ENCODE results near the gene TYSND1.
"Not testable (repeated sequence)": the region's sequence is repeated elsewhere in the genome, so short reads cannot be mapped to it uniquely, and the experiment has no call there.

The TYSND1 gene, protein sequence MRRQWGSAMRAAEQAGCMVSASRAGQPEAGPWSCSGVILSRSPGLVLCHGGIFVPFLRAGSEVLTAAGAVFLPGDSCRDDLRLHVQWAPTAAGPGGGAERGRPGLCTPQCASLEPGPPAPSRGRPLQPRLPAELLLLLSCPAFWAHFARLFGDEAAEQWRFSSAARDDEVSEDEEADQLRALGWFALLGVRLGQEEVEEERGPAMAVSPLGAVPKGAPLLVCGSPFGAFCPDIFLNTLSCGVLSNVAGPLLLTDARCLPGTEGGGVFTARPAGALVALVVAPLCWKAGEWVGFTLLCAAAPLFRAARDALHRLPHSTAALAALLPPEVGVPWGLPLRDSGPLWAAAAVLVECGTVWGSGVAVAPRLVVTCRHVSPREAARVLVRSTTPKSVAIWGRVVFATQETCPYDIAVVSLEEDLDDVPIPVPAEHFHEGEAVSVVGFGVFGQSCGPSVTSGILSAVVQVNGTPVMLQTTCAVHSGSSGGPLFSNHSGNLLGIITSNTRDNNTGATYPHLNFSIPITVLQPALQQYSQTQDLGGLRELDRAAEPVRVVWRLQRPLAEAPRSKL

DNA sequence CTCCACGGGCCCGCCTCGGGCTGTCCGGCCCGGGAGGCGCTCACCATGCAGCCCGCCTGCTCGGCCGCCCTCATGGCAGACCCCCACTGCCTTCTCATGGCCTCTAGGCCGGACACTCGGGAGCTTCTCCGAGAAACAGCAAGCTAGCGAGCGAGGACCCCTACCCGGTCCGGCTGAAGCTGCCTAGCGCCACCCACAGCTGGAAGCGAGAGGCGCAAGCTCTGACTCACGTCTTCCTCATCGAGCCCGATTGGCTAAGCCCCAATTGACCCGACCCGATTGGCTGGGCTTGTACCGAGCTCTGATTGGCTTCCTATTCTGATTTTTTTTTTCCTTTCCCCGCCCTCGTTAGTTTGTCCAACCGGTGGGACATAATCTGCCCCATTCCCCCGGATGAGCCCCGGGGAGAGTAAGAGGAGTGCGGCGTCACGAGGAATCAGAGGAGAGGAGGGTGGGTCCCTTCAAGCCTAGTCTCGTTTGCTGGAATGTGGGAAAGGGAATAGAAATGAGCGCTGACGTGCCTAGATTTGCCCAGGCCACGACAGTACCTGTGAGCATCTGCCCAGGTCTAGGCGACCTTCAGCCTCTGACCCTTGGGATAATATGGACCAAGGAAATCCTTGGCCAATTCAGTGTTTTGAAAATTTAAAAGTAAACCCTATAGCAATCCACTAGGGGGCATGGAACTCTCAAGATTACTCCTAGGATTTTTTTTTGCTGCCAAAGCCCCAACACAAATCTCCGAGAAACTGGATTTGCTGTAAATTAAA is at the start of gene TYSND1:
TSS of gene TYSND1 (minus strand) at position 212 of the 770 bp plus-strand sequence. CDS start at position 98, 114 bp downstream.
- DNase-seq (peak; percentile 93), ATAC-seq (peak; percentile 91)

DNA sequence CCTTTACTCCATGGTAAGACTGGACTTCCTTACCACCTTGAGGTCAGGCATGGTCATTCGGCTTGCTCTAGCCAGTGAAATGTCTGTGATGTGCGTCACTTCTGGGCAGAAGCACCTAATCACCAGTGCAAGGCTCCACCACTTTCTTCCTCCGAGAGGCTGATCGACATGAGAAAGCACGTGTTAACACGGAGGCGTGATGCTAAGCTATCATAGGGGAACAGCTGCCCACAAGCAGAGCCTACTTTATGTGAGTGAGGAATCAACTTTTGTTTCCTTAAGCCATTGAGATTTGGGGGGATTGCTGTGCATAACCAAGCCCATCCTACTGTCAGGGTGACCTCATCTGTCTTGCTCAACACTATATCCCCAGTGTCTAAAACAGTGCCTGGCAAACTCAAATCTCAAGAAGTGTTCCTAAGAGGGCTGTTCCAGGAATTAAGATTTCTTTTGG is 46.9 kb upstream of the TYSND1 start:
- DNase-seq: no peak
- ATAC-seq: no peak

DNA sequence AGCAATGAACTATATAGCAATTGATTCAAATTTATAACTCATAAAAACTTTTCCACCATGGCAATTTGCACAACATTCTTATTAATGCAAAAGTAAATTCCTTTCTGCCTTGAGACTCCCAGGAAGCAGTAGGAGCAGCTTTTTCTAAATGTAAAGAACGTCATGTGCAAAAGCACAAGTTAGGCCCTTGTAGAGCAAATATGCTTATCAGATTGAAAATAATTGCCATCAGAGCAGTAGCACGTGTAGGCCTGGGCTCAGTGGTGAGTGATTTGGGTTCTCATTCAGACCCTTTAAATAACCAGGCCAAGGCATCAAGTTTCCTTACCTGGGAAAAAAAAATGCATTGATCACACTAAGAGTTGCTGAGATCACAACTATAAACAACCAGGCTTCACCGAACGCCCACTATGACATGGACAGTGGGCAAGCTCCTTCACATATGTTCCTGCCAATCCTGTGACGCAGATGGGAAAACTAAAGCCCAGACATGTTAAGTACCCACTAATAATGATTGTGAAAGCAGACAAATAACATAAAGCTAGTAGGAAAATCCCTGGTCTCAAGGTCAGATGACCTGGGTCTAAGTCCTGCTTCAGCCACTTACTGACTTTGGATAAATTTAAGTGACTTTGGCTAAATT is 45.9 kb upstream of the TYSND1 start:
- ATAC-seq (no peak), DNase-seq (no peak)

DNA sequence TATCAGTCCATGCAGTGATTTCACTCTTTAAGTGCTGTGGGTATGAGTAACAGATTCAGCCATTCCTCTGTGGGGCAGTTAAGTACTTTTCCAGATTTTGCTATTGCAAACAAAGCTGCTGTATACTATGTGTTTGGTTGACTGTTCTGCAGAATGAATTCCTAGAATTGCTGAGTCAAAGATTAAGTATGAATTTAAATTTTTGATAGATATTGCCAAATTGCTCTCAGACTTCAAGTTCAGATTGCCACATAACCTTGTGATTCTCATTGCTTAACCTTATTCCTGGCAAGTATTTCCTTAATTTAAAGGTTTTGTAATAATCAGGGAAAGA is 45.4 kb upstream of the TYSND1 start:
- no peak for ATAC-seq
- DNase-seq: no peak

DNA sequence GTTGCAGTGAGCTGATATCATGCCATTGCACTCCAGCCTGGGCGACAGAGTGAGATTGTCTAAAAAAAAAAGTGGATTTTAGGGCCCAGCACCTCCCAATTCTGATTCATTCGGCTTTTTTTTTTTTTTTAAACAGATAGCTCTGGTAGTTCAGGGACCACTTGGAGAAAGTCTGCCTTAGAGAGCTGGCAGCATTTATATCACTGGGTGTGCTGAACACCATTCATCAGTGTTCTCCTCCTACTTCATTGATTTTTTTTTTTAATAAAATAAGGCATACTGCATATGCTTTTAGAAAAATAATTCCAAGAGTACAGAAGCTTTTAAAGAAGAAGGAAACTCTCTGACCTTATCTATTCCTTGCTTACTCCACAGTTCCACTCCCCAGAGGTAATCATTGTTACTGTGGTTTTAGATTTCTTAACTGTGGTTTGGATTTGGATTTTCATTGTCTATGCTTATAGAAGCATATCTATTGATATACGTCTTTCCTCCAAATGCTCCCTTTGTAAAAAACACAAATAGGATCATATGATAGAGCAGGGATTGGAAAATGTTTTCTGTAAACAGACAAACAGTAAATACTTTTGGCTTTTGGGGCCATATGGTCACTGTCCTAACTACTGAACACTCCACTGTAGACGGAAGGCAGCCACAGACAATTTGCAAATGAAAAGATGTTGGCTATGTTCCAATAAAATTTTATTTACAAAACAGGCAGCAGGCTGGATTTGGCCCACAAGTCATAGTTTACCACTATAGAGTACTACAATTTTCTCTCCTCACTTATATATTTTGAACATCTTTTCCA is 44.9 kb upstream of the TYSND1 start:
- no peak for DNase-seq
- ATAC-seq: no peak

DNA sequence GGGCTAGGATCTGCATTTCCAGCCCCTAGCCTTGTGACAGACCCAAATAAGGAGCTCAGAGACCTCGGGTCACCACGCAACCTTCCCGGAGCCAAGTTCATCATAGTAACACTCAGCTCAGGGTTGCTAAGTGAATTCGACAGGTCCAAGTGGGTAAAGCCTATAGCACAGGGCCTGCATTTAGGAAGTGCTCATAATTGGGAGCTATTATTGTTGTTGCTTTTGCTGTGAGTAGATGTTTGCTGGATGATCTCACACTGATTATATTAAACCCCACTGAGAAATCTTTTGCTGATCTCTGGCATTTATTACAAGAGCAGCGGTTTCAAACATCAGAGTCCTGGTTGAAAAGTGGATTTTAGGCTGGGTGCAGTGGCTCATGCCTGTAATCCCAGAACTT is 44.1 kb upstream of the TYSND1 start:
- ATAC-seq (no peak), DNase-seq (no peak)

DNA sequence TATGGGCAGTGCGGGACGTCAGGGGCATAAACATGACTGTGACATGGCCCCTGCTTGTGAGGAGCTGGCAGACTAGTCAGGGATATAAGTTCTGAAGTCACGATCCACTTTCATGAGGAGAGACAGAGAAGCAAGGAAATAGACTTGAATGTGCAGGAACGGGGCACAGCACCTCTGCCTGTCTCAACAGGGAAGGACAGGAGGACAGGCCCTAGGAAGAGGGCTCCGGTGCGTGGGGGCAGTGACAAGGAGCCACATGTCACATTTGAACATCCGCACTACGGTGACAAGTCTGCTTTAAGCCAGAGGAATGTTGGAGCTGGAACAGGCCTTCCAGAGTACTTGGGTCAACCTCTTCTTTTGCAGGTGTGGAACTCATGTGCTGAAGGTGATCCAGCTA is 43.6 kb upstream of the TYSND1 start:
- no peak for DNase-seq
- no peak for ATAC-seq

DNA sequence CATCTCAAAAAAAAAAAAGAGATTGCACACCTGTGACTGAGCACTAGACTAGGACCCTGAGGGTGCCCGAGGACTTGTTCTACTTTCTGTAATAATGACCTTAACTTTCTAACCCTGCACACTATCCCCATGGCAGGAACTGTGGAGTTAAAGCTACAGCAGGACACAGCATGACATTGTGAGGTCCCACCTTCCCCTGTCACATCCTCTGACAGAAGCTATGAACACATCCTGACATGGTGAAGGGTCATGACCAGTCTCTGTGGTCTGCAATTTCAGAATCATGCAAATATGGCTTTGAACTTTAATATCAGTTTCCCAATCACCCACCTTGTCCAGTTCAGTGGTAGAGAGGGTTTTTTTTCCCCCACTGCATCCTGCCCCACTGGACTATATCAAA is 42.3 kb upstream of the TYSND1 start:
- no peak for ATAC-seq

DNA sequence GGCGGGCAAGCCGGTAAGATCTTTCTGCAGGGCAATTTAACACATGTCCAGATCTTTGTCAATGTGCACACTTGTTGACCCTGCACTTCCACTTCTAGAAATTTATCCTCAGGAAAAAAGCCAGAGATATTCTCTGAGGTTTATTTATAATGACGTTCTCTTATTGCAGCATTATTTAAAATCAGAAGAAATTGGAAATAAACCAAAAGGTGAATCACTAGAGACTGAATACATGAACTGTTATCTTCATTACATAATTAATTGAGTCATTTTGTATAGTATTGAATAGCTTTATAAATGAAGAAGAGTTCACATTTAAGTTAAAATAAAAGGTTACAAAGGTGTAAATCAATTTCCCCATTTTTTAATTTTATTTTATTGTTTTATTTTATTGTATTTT is 40.1 kb upstream of the TYSND1 start:
- ATAC-seq: no peak

More for the DNA sequence above, 42.3 kb upstream of the TYSND1 start:
- DNase-seq: no peak

DNA sequence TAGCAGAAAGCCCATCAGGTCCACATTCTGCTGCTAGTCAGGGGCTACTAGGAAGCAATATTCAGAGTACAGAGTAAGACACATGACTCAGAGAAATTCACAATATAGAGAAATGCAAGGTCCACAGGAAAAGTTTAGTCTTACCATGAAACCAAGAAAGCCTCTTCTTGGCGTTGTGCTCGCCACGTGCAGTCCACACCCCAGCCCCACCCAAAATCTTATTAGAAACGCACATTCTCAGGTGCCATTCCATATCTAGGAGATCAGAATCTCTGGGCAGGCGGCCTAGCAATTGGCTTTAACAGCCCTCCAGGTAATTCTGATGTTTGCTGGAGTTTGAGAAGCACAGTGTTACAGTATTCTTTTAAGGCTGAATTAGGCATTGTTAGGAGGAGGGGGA is 39.6 kb upstream of the TYSND1 start:
- ATAC-seq: no peak
- no peak for DNase-seq

More for the DNA sequence above, 40.1 kb upstream of the TYSND1 start:
- no peak for DNase-seq

DNA sequence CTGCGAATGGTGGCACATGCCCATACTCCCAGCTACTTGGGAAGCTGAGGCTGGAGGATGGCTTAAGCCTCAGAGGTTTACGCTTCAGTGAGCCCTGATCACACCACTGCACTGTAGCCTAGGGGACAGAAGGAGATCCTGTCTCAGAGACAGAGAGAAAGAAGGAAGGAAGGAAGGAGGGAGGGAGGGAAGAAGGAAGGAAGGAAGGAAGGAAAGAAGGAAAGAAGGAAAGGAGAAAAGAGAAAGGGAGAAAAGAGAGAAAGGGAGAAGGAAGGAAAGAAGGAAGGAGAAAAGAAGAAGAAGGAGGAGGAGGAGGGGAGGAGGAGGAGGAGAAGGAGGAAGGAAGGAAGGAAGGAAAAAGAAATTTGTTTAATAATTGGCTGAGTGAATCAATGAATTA is 36.8 kb upstream of the TYSND1 start:
- ATAC-seq (no peak), DNase-seq (no peak)

DNA sequence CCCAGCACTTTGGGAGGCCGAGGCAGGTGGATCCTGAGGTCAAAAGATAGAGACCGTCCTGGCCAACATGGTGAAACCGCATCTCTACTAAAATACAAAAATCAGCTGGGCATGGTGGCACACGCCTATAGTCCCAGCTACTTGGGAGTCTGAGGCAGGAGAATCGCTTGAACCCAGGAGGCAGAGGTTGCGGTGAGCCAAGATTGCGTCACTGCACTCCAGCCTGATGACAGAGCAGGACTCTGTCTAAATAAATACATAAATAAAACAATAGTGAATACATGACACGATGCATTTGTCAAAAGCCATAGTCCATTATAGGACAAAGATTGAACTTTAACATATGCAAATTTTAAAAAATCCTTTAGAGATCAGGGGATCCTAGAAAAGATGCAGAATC is 32.7 kb upstream of the TYSND1 start:
- DNase-seq, ATAC-seq: not testable (repeated sequence)

DNA sequence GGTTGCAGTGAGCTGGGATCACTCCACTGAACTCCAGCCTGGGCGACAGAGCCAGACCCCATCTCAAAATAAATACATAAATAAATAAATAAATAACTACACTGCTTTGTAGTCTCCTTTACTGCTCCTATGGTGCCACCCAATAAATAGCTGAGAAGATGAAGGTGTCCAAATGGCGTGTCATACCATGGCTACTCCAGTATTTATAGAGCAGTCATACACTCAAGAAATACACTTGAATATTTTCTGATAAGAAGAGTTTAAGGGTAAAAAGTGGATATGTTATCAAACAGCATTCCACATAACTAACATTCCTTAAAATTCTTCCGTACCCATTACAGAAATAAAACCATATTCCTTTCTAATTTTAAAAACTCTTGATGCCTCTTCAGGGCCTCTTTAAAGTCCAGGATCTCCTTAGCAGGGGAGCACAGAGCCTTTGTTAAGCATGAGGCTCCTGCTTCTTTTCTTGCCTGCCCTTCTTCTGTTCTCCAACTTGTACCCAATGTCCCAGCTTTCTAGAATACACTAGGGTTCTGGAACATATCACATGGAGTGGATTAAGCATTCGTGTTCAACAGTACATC is 31.7 kb upstream of the TYSND1 start:
- DNase-seq (no peak), ATAC-seq (no peak)

DNA sequence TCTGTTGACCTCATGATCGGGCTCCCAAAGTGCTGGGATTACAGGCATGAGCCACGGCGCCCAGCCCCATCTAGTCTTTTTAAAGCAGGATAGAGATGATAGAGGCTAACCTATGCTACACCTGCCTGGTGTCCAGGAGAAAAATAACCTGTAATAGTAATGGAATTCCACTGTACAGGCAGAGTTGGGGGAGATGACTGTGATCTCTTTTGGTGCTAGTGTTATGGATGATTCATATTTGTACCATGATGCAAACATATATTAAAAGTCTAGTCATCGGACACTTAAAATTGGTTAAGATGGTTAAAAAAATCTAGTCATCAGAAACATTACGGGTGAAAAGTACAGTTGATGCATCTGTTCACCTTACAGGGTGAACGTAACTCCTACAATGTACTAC is 29.9 kb upstream of the TYSND1 start:
- no peak for DNase-seq
- ATAC-seq: no peak

DNA sequence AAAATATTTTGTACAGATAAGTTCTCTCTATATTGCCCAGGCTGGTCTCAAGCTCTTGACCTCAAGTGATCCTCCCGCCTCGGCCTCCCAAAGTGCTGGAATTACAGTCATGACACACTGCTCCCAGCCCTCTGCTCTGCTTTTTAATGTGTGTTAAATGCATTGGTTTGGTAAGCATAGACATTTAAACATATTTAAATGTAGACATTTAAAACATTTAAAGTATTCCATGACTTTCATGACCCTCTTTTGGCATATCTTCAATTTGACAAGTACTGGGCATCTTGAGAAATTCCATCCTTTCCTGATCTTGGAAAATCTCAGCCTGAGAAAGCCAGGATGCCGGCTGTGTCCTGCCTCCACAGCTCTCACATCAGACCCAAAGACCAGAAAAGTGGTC is 29.0 kb upstream of the TYSND1 start:
- ATAC-seq: no peak
- no peak for DNase-seq

DNA sequence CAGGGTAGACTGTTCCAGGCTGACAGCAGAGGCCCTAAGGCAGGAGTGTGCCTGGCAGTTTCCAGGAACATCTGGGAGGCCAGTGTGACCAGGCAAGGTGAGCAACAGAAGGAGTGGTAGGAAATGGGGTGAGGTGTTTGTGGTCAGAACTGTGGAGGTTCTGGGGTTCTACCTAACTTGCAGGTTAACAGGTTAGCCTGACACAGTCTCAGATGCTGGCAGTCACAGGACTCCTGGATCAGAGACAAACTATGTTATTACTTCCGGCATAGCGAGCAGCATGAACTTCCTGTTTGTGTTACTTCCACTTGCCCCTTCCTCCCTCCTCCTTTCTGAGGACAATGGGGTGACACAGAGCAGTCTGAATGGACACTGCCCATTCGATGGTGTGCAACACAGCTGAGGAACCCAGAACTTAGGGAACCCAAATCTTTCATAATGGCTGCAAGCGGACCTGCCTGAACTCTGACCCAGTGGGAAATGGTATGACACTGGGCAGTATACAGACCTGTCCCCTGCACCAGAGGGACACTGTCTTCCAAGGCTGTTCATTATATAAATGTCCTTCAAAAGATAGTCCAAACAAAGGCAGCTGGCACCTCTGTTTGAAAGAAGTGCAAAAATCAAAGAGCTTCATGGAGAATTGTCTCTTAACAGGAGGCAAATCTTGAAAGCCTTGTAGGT is 27.7 kb upstream of the TYSND1 start:
- DNase-seq: peak; percentile 29
- no peak for ATAC-seq

DNA sequence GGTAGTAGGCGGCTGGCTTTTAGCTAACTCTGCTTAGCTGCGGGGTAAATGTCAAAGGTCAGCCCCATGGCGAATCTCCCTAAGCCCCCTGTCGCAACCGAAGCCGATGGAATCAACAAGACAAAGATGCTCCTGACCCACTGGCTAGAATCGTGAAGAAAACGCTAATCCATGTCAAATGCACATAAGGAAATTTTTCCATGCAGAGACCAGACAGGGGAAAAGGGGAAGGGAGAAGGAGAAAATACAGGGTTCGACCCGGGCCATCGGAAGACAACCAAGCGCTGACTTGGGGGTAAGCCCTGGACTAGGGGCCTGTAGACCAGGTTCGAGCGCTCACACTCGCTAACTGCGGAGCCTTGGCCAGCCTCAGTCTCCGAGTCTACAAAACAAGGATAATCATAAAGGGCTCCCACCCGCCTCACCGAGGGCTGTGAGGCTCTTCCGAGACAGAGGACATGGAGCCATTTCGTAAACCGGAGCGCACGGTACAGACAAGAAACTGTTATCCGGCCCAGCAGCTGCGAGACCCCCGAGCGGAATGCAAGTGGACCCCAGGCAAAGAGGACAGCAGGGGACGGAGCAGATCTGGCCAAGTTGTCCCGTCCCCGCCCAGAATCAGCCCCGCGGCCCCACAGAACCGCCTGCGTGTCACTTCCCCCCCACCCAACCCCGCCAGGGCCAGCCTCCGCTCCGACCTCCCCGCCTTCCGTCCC is 23.3 kb upstream of the TYSND1 start:
- ATAC-seq (peak; percentile 11), DNase-seq (peak; percentile 27)

DNA sequence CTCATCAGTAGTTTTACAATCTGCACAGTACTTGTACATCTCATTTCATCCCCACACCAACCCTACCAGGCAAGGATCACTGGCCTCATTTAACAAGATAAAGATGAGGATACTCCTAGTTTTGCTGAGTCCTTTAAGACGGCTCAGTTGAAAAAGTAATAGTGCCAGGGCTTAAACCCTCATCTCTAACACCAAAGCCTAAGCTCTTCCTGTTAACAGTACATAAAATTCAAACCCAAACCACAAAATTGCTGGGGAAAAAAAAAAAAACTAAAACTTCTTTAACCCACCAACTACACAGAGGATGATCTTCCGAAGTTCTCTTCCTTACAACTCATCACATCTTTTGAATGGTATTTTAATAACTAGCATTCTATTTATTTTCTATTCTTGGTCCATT is 22.5 kb upstream of the TYSND1 start:
- ATAC-seq: no peak
- DNase-seq: no peak

DNA sequence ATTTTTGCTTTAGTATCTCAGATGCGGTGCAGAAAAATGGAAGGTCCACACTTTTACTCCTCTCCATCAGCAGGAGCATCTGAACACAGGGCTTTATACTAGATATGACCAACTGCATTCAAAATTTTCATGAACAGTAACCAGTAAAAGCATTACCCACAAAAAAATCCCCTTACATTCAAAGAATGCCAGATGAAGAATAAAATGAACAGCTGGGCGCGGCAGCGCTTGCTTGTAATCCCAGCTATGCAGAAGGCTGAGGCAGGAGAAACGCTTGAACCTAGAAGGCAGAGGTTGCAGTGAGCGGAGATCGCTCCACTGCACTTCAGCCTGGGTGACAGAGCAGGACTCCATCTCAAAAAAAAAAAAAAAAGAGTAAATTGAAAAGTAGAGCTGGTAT is 20.7 kb upstream of the TYSND1 start:
- ATAC-seq (no peak), DNase-seq (no peak)

DNA sequence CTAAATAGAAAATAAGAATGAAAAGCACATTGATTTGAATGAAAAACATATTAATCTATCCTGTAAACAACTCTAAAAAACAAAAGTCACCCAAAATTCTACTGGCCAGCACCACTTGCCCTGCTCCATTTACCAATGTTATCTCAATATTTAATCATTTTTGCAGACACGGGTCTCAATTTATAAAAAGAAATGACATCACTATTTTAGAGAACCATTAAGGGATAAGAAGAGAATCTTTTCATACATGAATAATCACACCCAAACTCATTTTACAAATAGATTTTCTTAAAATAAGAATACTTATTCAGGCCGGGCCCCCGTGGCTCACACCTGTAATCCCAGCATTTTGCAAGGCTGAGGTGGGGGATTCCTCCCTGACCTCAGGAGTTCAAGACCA is 19.9 kb upstream of the TYSND1 start:
- ATAC-seq (no peak), DNase-seq (no peak)

Measured in stimulated activated naive CD8-positive, alpha-beta T cell treated with anti-CD3 and anti-CD28 coated beads, Interleukin-15, Interleukin-2, amounts not matched to agents 100 U/mL and 50 U/mL, for 24 hours (primary cell).